ENCODE measurements around the gene OBSCN. TPM values are rescaled to one million over a fixed set of nuclear protein-coding genes. Genes with fewer than 3 reads are reported as not detected.

The OBSCN gene
- total RNA-seq, 1 donor from 2014 or later, result 20.6 TPM

- H3K4me3 ChIP-seq (ENCODE audit: low read depth, low read length), result no peak overlapping the region
- no peak for TF ChIP-seq CTCF (conservative IDR thresholded peaks at IDR 0.05; ENCODE audit: low read depth, low read length)
- no peak for DNase-seq (ENCODE audit: low read depth)
Measured at GRCh38 chr1:228346731-228347130, 138.9 kb downstream of the OBSCN start.

GRCh38 chr1:228347181-228347580 is 139.3 kb downstream of the OBSCN start:
- no peak for TF ChIP-seq CTCF (conservative IDR thresholded peaks at IDR 0.05; ENCODE audit: low read depth, low read length)
- no peak overlapping the region for H3K4me3 ChIP-seq (ENCODE audit: low read depth, low read length)

GRCh38 chr1:228348708-228349467 is 141.0 kb downstream of the OBSCN start:
- TF ChIP-seq CTCF (conservative IDR thresholded peaks at IDR 0.05; ENCODE audit: low read depth, low read length), result no peak
- no peak for DNase-seq (ENCODE audit: low read depth)
- no peak overlapping the region for H3K4me3 ChIP-seq (ENCODE audit: low read depth, low read length)

More at GRCh38 chr1:228347181-228347580, 139.3 kb downstream of the OBSCN start:
- DNase-seq (ENCODE audit: low read depth), result no peak

- DNase-seq (ENCODE audit: low read depth), result no peak
- no peak for TF ChIP-seq CTCF (conservative IDR thresholded peaks at IDR 0.05; ENCODE audit: low read depth, low read length)
- H3K4me3 ChIP-seq (ENCODE audit: low read depth, low read length), result no peak overlapping the region
Measured at GRCh38 chr1:228349701-228350171, 141.9 kb downstream of the OBSCN start.

- TF ChIP-seq CTCF (conservative IDR thresholded peaks at IDR 0.05; ENCODE audit: low read depth, low read length), result no peak
- no peak for DNase-seq (ENCODE audit: low read depth)
- no peak overlapping the region for H3K4me3 ChIP-seq (ENCODE audit: low read depth, low read length)
Measured at GRCh38 chr1:228350179-228350742, 142.4 kb downstream of the OBSCN start.

- TF ChIP-seq CTCF (conservative IDR thresholded peaks at IDR 0.05; ENCODE audit: low read depth, low read length), result no peak
- no peak for DNase-seq (ENCODE audit: low read depth)
- no peak overlapping the region for H3K4me3 ChIP-seq (ENCODE audit: low read depth, low read length)
Measured at GRCh38 chr1:228350831-228351781, 143.3 kb downstream of the OBSCN start.

Measured in epithelial cell of proximal tubule (primary cell).